Peyer's patch (tissue), 4 donors: ENCODE measurements around the gene FBXW7.

Source experiments
- POLR2A ChIP-seq, 2 donors: fragments of 450-650 bp; IDR thresholded peaks; one replicate each; pipeline ENCODE4 v1.5.1; 2017; ENCODE audit warnings: antibody characterized with exemption in 2 of 2, mild to moderate bottlenecking in 2 of 2, moderate library complexity in 2 of 2
- TF ChIP-seq, protein P1 (sequence below), 6 experiments: fragments of 450-650 bp in 4 of 6; fragments of 200-600 bp in 2 of 6; sonication (generic) in 1 of 6; IDR thresholded peaks; one replicate each; pipeline ENCODE4 v1.5.1; 2017 to 2019; ENCODE audit warnings: antibody characterized with exemption in 6 of 6, mild to moderate bottlenecking in 3 of 6, moderate library complexity in 1 of 6

DNA sequence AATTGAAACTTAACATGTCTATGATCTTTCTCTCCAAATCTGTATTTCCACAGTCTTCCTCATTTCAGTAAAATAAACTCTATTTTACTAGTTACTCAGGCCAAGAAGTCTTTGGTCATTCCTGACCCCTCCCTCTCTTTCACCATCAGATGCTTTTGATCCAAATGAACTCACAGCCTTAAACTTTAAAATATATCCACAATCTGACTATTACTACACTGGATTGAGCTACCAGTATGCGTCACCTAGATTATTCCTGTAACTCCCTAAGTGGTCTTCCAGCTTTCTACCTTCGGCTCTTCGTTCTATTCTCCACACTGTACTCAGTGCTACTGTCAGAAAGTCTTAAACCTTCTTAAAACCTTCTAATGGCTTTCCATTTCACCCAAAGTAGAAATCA is 195.1 kb downstream of the FBXW7 start:
- TF ChIP-seq, protein P1, sequence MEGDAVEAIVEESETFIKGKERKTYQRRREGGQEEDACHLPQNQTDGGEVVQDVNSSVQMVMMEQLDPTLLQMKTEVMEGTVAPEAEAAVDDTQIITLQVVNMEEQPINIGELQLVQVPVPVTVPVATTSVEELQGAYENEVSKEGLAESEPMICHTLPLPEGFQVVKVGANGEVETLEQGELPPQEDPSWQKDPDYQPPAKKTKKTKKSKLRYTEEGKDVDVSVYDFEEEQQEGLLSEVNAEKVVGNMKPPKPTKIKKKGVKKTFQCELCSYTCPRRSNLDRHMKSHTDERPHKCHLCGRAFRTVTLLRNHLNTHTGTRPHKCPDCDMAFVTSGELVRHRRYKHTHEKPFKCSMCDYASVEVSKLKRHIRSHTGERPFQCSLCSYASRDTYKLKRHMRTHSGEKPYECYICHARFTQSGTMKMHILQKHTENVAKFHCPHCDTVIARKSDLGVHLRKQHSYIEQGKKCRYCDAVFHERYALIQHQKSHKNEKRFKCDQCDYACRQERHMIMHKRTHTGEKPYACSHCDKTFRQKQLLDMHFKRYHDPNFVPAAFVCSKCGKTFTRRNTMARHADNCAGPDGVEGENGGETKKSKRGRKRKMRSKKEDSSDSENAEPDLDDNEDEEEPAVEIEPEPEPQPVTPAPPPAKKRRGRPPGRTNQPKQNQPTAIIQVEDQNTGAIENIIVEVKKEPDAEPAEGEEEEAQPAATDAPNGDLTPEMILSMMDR (IDR thresholded peaks at IDR 0.05) = no peak
- no peak for TF ChIP-seq POLR2A (IDR thresholded peaks at IDR 0.05)
